K562 (cell line): Measurements from ENCODE around the gene LGALS8. TPM values are rescaled to one million over a fixed set of nuclear protein-coding genes. Genes with fewer than 3 reads are reported as not detected.

Source experiments
- TFE3 ChIP-seq: fragments of 450-650 bp; formaldehyde crosslinking; IDR thresholded peaks from 2 replicates; pipeline ENCODE4 v1.4.0; 2020; ENCODE audit warnings: mild to moderate bottlenecking, mixed read lengths
- ZBTB7A ChIP-seq: IDR thresholded peaks from 2 replicates; pipeline ENCODE4 v1.6.1; 2011; ENCODE audit warnings: low read depth, mild to moderate bottlenecking, low read length, moderate library complexity, borderline replicate concordance; ENCODE audit not compliant: control insufficient read depth
- ZNF551 ChIP-seq: fragments of 250-450 bp; sonication (Bioruptor Pico); IDR thresholded peaks from 2 replicates; pipeline ENCODE4 v1.5.0; 2021; ENCODE audit warnings: mild to moderate bottlenecking, moderate library complexity
- polyA plus RNA-seq, 8 experiments: library from polyadenylated mRNA; depleted of rRNA in 4 of 8; stranded (reverse) in 5 of 8; unstranded in 3 of 8; fragments of >200 nt; fragmentation: Nextera tagmentation in 2 of 8; fragmentation: Illumina TruSeq in 1 of 8; extraction: Ambion mirVana in 2 of 8; extraction: Trizol in 1 of 8; gene quantifications; 2 replicates each; pipeline versions ENCODE4 v1.2.1 to v1.2.3, GENCODE V29; 2011 to 2014; ENCODE audit warnings: inconsistent platforms in 1 of 8, missing spikeins in 1 of 8
- total RNA-seq, 7 experiments: library from RNA; depleted of rRNA in 6 of 7; stranded (reverse); fragments of >200 nt in 6 of 7; fragmentation: Illumina TruSeq in 2 of 7; extraction: Trizol in 2 of 7; gene quantifications; 2 replicates each; pipeline versions ENCODE4 v1.2.1 to v1.2.3, GENCODE V29; 2011 to 2021; ENCODE audit warnings: low replicate concordance in 1 of 7
- TF ChIP-seq, protein P1 (sequence below): sonication (generic); formaldehyde crosslinking; IDR thresholded peaks from 2 replicates; pipeline ENCODE4 v1.9.0; 2022; ENCODE audit warnings: mild to moderate bottlenecking, missing genetic modification reagents
- TF ChIP-seq, protein P2 (sequence below): fragments of 450-650 bp; IDR thresholded peaks from 2 replicates; pipeline ENCODE4 v1.6.1; 2018; ENCODE audit warnings: mild to moderate bottlenecking, low read depth; ENCODE audit not compliant: partially characterized antibody
- TF ChIP-seq, protein P3 (sequence below), 3 experiments: IDR thresholded peaks in 2 of 3; conservative IDR thresholded peaks in 1 of 3; 2 replicates each; pipeline ENCODE4 v1.5.1; 2011 to 2012; ENCODE audit warnings: low read length in 3 of 3, mild to moderate bottlenecking in 3 of 3, control low read depth in 2 of 3, improper control_type of control experiment in 1 of 3, inconsistent platforms in 1 of 3, low read depth in 1 of 3, mixed read lengths in 1 of 3, moderate library complexity in 1 of 3; ENCODE audit not compliant: insufficient read depth in 2 of 3

The LGALS8 gene
- total and polyA plus RNA-seq, 9 of the 15 experiments (the other 6 are each of a cell fraction or from before 2014, with no cell fraction given): 57.4 to 87.7 (median 70.3) TPM

DNA sequence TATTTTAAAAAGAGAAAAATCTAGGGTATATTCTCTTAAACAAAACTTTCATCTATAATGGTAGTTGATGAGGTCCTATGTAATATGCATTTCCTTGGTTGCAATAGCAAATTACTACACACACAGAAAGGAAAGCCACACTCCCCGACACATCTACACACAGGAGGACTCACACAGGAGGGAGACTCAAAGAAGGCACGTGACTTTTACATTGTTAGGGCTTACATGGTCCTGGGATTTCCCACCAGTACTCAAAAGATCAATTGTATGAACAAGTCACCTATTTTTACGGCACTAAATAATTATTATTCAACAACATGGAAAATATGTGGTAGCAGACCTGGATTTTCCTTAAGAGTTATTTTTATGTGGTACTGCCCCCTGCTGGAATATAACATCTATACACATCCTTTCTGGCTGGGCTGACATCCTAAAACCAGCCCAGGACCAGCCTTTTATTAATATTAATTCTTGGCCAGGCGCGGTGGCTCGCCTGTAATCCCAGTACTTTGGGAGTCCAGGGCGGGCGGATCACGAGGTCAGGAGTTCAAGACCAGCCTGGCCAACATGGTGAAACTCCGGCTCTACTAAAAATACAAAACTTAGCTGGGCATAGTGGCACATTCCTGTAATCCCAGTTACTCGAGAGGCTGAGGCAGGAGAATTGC is 33.9 kb upstream of the LGALS8 start (continued):
- TF ChIP-seq, protein P1, sequence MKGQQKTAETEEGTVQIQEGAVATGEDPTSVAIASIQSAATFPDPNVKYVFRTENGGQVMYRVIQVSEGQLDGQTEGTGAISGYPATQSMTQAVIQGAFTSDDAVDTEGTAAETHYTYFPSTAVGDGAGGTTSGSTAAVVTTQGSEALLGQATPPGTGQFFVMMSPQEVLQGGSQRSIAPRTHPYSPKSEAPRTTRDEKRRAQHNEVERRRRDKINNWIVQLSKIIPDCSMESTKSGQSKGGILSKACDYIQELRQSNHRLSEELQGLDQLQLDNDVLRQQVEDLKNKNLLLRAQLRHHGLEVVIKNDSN: peak; percentile 30; the same call in 1 of the 2 replicates
- TF ChIP-seq, protein P2, sequence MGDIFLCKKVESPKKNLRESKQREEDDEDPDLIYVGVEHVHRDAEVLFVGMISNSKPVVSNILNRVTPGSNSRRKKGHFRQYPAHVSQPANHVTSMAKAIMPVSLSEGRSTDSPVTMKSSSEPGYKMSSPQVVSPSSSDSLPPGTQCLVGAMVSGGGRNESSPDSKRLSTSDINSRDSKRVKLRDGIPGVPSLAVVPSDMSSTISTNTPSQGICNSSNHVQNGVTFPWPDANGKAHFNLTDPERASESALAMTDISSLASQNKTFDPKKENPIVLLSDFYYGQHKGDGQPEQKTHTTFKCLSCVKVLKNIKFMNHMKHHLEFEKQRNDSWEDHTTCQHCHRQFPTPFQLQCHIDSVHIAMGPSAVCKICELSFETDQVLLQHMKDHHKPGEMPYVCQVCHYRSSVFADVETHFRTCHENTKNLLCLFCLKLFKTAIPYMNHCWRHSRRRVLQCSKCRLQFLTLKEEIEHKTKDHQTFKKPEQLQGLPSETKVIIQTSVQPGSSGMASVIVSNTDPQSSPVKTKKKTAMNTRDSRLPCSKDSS: no peak
- TF ChIP-seq TFE3 (CRISPR knock-in tag) (peak; percentile 15; the same call in 1 of the 2 replicates), ZNF551 (CRISPR knock-in tag) (no peak), ZBTB7A (no peak)
- TF ChIP-seq, protein P3, sequence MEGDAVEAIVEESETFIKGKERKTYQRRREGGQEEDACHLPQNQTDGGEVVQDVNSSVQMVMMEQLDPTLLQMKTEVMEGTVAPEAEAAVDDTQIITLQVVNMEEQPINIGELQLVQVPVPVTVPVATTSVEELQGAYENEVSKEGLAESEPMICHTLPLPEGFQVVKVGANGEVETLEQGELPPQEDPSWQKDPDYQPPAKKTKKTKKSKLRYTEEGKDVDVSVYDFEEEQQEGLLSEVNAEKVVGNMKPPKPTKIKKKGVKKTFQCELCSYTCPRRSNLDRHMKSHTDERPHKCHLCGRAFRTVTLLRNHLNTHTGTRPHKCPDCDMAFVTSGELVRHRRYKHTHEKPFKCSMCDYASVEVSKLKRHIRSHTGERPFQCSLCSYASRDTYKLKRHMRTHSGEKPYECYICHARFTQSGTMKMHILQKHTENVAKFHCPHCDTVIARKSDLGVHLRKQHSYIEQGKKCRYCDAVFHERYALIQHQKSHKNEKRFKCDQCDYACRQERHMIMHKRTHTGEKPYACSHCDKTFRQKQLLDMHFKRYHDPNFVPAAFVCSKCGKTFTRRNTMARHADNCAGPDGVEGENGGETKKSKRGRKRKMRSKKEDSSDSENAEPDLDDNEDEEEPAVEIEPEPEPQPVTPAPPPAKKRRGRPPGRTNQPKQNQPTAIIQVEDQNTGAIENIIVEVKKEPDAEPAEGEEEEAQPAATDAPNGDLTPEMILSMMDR (IDR thresholded peaks at IDR 0.05 in 2 of 3, conservative IDR thresholded peaks at IDR 0.05 in 1 of 3; ENCODE audit: insufficient read depth in 2 of 3, low read depth in 1 of 3, low read length in 3 of 3): peak; percentile 54 to 74 (median 70)
